Measurements from ENCODE around the gene DPEP1.

Gene DPEP1

DNA sequence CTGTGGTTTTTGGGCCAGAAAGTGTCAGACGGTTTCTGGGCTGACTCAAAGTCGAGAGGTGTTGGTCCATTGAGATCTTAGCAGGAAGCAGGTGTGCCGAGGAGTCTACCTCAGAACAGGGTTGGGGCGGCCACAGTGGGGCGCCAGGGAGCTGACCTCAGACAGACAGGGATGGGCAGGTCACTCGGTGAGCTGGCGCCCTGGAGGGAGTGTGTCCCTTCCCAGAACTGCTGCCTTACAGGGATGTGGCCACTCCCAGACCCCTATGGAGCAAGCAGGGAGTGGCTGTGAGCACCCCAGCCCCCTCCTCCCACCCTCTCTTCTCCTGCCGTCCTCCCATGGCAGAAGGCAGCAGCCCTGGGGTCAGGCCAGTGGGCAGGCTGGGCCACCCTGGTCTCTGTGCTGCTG is 14.0 kb upstream of the DPEP1 start:
- DNase-seq (ENCODE audit: low read depth), result no peak

DNA sequence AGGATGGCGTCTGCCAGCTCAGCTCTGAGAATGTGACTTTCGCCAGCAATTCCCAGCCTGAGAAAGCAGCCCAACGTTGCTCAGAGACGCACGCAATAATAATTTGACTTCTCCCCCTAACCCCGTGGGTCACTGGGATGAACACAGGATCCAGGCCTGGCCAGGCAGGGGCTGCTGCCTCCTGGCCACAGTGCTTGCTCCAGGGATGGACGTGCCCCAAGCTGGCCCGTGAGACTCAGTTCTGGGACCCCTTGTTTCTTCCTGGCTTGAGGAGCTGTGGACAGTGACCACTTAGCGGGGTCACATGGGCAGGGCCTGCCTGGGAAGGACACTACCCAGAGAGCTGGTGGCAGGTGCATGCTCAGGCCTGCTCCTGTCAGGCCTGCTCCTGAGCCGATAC is 13.5 kb upstream of the DPEP1 start:
- DNase-seq (ENCODE audit: low read depth), result no peak

DNA sequence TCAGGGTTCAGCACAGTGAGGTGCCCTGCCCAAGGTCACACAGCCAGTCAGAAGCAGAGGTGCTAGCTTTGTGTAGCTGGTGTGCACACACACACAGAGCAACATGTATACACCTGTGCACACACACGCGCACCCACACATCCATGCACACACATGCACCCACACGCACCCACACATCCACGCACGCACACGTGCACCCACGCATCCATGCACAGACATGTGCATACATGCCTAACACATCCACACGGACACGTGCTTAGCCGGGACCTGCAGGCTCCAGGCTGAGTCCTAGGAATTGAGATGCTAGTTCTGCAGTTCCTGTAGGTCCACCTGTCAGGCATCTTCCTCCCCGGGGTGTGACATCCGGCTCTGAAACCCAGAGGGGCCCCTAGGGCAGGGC is 13.0 kb upstream of the DPEP1 start:
- no peak for DNase-seq (ENCODE audit: low read depth)

DNA sequence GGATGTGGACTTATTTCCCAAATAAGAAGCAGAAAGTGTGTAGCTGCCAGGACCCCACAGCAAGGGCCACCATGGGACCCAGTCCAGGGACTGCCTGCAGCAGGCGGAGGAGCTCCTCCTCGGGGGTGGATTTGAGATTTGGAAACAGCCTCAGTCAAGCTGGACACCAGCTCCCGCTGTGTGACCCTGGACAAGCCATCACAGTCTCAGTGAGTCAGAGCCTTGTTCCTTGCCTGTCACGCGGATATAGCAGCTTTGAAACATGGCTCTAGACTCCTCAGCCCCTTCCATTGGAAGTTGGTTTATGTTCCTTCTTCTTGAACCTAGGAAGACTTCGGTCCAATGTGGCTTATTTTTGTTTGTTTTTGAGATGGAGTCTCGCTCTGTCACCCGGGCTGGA is 12.5 kb upstream of the DPEP1 start:
- no peak for DNase-seq (ENCODE audit: low read depth)

DNA sequence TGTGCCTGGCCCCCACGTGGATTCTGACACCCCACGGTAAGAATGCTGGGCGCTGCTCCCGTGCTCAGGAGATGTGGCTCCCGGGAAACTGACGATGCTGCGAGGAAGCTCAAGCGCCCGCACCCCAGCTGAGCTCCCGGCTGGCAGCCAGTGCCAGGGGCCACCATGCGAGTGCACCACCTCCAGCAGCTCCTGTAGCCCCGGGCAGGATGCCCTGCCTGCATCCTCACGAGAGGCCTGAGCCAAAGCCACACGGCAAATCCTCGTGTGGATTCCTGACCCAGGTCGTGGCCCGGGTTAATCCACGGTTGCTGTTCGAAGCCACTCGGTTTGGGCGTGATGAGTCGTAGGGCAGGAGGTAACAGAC is 11.6 kb upstream of the DPEP1 start:
- DNase-seq (ENCODE audit: low read depth), result no peak

DNA sequence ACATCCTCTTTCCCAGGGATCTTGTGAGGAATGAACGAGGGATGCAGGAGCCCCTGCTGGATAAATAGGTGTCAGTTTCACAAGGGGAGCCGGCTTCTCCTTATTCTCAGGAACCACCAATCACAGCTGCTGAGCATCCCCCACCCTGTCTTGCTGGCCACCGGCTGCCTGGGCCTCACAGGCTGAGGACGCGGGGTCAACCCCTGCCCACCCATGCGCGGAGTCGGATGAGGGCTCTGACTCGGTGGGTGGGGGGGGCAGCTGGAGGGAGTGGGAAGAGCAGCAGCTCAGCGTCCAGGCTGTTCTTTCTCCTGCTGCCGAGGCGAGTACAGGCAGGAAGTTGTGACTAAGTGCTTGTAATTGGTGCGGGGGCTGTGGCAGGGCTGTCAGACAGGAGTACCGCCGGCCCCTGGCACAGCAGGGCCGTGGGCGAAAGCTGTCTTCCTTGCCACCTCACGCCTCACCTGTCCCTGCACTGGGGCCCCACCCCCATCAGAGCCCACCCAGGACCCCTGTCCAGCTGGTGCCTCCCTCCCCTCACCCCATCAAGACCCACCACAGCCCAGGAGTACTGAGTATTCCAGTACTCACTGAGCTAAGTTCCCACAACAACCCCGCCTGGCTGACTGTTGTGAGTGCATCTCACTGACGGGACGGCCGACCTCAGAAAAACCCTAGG is 11.0 kb upstream of the DPEP1 start:
- peak; percentile 27 for DNase-seq (ENCODE audit: low read depth)

DNA sequence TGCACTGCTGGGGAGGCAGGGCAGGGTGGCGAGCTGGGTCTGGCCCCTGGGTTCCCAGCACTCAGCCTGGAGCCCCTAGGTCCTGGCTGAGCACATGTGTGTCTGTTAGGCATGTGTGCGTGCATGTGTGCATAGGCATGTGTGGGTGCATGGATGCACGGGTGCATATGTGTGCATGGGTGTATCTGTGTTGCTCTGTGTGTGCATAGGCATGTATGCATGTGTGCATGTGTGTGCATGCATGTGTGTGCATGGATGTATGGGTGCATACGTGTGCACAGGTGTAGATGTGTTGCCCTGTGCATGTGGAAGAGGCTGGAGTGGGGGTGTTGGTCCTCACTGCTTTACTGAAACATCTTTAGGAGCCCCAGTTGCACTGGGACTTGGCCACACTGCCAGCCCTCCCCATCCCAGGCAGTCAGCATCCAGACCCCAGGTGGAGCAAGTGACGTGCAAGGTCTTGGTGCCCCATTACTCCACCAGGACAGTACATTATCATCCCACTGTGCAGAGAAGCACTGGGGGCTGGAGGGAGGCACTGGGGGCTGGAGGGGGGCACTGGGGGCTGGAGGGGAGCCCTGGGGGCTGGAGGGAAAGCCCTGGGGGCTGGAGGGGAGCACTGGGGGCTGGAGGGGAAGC is 10.4 kb upstream of the DPEP1 start:
- no peak for DNase-seq (ENCODE audit: low read depth)

DNA sequence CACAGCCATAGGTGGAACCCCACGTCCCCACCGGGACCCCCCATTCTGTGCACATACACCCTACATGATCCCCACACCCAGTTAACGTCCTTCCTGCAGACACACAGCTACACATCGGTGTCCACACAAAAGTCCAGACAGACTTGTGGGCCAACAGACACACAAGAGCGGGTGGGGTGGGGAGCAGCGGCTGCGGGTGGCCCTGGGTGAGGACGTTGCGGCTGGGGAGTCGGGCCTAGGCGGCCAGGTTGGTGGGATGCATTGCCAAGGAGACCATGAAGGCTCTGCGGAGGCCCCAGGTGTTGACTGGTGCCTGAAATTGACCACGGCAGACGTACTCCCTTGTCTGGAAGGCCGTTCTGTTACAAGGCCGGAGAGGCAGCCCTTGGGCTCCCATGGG is 8.7 kb upstream of the DPEP1 start:
- no peak for DNase-seq (ENCODE audit: low read depth)

DNA sequence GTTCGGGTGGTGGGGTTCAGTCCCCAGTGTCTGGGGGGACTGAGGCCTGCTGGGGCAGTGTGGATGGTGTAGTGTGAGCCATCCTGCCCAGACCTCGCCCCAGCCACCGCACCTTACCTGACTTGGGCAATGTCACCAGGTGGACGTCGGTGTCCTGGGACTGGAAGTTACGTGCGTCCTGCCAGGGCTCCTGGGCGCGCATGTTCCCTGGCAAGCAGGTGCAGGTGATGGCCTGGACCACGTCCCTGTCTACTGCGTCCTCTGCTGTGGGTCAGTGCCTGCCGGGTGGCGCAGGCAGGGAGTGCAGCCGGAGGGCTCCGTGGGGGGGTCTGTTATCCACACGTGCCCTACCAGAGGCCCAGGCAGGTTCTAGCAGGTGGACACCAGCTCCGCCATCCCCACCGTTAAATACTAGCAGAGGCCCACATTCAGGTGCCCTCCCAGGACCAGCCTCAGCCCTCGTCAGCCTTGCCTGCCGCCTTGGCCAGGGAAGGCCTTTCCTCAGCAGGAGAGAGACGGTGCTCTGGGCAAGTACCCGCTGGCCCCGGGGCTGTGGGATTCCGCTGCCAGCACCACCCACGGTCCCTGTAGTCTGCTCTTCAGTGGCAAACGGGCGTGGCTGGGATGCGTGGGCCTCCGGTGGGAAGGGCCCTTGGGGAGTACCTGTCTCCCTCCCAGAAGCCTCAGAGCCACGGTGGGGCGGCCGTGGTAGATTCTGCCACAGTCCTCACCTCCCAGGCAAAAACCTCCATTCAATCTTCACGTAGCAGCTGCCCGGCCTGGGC is 8.1 kb upstream of the DPEP1 start:
- DNase-seq (ENCODE audit: low read depth), result no peak

DNA sequence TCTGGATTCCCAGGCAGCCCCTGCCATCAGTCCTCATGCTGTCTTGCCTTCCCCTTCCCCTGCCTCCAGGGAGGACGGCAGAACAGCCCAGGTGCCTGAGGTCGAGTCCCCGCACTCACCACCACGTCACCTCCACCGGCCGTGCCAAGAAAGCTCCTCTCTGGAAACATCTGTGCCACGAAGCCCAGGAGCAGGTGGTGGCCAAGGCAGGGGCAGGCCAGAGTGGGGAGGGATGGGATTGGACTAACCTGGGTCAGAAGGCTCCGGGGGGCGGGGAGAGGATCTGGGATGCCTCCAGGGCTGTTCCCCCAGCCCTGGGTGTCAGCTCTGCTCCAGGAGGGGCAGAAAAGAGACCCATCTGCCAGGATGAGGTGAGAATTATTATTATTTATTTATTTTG is 7.4 kb upstream of the DPEP1 start:
- DNase-seq (ENCODE audit: low read depth), result no peak

DNA sequence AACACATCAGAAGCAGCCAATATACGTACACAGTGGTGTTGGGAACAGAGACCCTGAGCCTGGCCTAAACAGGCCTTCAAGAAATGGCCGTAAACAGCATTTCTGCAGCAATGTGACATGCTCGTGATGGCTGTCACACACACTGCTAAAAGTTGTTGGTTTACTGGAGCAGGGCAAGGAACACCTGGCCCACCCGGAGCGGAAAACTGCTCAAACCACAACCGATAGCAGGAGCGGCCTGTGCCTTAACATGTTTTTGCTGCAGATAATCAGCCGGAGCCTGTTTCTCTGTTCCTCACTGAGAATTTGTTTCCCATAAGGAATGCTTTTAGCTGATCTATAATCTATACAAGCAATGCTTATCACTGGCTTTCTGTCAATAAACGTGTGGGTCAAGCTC is 6.0 kb upstream of the DPEP1 start:
- DNase-seq (ENCODE audit: low read depth), result no peak

DNA sequence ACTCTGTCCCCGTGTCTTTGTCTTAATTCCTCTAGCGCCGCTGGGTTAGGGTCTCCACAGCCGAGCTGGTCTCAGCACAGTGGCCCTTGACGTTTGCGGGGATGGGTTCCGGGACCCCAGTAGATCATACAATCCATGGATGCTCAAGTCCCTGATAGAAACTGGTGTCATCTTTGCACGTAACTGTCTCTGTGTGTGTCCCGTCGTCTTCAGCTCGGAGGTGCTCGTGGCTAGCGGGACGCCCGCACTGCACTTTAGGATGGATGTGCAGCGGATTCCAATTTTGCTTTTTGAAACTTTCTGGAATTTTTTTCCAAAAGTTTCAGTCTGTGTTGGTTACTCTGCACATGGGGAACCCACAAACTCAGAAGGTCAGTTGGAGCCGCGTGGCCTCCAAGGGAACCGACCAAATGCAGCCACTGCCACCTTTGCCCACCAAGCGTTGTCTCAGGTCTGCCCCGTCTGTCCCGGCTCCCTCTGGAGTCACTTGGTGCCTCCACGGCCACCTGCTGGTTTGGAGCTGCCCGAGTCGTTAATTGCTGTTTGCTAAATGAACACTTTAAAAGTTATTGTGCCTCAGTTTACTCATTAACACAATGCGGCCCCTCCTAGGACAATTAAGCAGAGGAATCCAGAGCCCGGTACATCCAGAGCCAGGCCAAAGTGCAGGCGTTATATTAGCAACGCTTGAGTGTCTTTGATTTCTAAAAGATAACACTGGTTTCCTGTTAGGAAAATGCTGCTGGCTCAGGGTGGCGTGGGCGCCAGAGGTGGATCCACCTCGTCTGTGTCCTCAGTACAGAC is 5.3 kb upstream of the DPEP1 start:
- DNase-seq (ENCODE audit: low read depth), result no peak

DNA sequence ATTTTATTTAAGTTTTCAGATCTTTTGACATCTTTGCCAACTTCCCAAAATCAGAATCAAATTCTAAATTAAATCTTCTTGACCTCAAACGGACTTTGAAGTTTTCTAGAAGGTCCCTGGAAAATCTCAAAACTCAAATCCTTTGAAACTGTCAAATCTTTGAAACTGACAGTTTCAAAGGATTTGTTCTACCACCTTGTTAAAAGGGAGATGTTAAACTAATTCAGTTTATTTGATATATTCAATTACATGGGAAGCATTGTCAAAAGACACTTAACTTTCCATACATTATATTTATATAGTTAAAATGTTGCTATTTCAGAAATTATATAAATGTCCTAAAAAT is 3.4 kb upstream of the DPEP1 start:
- no peak for DNase-seq (ENCODE audit: low read depth)

DNA sequence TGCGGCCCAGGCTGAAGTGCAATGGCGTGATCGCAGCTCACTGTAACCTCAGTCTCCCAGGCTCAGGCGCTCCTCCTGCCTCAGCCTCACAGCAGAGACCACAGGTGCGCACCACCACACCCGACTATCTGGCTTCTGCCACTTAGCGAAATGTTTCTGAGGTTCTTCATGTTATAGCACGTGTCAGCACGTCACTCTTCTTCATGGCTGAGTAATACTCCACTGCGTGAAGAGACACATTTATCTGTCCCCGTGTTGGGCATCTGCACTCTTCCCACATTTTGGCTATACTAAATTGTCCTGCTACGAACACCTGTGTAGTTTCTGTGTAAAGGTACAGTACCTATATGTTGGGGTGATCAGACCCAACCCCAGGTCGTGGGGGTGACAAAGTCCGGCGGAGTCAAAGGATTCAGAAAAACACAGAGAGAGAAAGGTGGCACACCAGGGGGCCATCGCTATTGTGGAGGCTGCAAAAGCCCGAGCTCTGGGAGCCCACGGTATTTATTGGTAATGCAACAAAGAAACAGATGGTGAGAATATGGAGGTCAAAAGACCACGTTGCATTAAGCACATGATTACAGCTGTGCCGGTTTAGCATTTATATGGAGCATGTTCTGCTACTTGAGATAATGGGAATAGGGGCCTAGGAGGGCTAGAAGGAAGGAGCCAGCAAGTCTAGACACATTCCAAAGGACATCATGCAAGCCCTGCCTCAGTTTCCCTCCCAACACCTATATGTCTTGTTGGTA is 851 bp upstream of the DPEP1 start:
- no peak for DNase-seq (ENCODE audit: low read depth)

DNA sequence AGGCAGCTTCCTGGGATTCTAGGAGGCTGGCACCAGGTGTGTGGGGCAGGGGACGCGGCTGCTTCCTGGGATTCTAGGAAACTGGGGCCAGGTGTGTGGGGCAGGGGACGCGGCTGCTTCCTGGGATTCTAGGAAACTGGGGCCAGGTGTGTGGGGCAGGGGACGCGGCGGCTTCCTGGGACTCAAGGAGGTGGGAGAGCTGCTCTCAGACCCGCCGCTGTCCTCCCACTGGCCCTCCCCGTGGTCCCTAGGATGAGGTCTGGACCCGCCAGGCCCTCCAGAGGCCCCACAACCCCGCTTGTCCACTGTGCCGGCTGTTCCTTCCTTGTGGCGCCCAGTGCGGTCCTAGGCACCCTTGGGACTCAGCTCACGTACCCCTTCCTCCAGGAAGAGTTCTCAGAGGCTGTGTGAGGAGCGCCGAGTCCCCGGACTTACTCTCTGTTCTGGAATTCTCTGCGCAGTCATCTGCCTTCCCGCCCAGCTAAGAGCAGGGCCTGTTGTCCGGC is 565 bp downstream of the DPEP1 start:
- no peak for DNase-seq (ENCODE audit: low read depth)

DNA sequence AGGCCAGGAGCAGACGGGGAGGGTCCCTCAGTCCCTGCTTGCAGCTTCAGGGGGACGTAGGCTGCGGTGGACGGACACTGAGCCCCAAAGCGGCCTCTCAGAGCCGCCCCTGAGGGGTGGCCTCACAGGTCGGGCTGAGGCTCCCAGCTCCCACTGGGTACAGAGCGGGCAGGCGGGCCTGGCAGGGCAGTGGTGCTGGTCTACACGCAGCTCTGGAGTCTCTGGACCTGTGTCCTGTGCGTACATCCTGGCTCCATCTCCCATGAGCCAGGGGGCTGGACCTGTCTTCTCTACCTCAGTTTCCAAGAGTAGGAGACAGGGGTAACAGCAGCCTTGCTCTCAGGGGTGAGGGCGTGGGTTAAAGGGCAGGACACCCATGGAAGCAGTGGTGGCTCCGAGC is 1.7 kb downstream of the DPEP1 start:
- no peak for DNase-seq (ENCODE audit: low read depth)

DNA sequence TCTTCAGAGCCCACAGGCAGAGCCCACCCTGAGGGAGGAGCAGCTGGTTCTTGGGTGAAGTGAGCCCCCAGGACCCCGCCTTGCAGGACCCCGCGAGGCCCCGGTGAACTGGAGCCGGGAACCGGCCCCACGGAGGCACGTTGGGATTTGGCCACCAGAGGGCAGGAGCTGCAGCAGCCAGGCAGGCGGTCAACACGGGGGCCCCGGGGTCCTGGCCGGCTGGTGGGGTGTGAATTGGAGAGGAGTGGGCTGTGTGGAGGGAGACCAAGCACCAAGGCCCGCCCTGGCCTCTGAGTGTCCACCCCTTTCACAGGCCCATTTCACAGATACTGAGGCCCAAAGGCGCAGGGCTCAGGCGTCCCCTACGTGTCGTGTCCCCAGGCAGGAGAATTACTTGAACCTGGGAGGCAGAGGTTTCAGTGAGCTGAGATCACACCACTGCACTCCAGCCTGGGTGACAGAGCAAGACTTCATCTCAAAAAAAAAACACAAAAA is 2.2 kb downstream of the DPEP1 start:
- no peak for DNase-seq (ENCODE audit: low read depth)

DNA sequence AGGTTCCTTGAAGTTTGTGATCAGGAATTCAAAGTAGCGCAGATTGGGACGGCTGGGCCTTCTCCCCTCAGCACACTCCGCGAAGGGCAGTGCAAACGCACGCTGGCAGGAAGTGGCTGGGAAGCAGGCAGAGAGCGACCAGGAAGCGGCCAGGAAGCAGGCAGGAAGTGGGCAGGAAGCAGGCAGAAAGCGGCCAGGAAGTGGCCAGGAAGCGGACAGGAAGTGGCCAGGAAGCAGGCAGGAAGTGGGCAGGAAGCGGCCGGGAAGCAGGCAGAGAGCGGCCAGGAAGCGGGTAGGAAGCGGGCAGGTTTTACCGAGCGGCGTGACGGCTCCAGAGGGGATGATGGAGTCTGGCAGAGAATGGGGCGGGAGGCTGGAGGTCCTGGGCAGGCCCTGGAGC is 3.2 kb downstream of the DPEP1 start:
- no peak for DNase-seq (ENCODE audit: low read depth)

DNA sequence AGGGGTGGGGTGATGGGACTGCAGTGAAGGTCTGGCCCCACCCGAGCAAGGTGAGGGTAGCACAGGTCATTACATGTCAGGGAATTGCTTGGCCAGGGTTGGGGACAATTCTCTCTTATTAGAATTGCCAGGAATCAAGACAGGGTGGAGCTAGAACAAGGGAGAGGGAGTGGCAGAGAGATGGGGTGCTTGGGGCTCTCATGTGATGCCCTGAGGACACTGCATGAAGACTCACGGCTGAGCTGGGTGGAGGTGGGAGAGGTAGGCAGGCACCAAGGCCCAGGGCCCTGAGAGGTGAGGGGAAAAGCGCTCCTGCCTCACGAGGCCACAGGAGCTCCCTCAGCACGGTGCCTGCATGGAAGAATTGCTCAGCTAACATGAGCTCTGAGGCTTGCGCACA is 3.6 kb downstream of the DPEP1 start:
- no peak for DNase-seq (ENCODE audit: low read depth)

DNA sequence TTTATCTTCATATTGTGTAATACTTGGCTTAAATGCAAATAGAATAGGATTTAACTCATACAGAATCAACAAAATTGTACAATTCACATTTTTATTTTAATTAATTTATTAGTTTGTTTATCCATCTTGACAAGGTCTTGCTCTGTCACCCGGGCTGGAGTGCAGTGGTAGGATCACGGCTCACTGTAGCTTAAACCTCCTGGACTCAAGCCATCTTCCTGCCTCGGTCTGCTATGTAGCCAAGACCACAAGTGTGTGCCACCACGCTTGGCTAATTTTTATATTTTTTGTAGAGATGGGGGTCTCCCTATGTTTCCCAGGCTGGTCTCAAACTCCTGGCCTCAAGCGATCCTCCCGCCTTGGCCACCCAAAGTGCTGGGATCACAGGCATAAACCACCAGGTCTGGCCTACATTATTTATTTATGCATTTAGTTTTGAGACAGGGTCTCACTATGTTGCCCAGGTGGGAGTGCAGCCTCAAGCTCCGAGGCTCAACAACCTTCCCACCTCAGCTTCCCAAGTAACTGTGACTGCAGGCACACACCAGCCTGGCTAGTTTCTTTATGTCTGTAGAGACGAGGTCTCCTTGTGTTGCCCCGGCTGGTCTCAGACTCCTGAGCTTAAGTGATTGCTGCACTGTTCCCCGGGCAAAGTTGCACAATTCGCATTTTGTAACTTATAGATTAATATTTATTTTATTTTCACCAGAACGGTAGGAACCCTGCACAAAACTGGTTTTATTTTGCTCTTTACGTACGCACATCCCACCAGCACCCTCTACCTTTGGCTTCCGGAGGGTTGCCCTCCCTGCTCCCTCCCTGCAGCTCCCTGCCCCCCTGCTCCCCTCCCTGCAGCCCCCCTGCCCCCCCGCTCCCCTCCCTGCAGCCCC is 4.9 kb downstream of the DPEP1 start:
- DNase-seq (ENCODE audit: low read depth), result no peak

DNA sequence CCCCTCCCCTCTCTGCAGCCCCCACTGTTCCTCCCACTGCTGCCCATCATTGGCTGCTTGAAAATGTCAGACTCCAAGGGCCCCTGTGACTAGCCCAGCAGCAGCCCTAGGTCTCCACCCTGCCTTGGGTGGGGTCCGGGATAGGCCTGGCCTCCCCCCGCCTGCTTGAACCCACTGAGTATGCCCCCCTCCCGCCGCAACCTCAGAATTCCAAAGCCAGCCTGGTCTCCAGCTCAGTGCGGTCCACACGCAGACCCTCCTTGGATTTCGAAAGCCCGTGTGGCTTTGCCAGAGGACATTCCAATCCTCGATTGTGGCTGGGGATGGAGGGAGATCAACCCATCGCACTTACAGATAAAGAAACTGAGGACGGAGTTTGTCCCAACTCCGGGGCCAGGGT is 6.4 kb downstream of the DPEP1 start:
- no peak for DNase-seq (ENCODE audit: low read depth)

Measured in fibroblast of the conjunctiva (primary cell).